ENCODE data around the gene B4GALT5. TPM values are rescaled to one million over a fixed set of nuclear protein-coding genes. Genes with fewer than 3 reads are reported as not detected.
"Not testable (repeated sequence)": the region's sequence is repeated elsewhere in the genome, so short reads cannot be mapped to it uniquely, and the experiment has no call there.

Gene B4GALT5
- total RNA-seq, 2 donors from 2014 or later: 62.1 to 74.9 TPM

GRCh38 chr20:49627329-49627761 lies 86.3 kb downstream of the B4GALT5 start:
- no peak overlapping the region for H3K4me3 Mint-ChIP-seq
- no peaks in the 10 kb centered on the region for H3K36me3 Mint-ChIP-seq
- peaks cover 28 to 30% of the 10 kb centered on the region in 2 donors for H3K4me1 Mint-ChIP-seq (ENCODE audit: low read depth in 2 of 2)
- H3K9me3 Mint-ChIP-seq: no peaks in the 10 kb centered on the region
- H3K27me3 Mint-ChIP-seq: no peaks in the 10 kb centered on the region
- DNase-seq (ENCODE audit: low spot score) (no peak), ATAC-seq (no peak)
- H3K27ac Mint-ChIP-seq: peak overlapping the region in 1 of 2 donors; percentile 70

- not testable (repeated sequence) for ATAC-seq, H3K36me3 Mint-ChIP-seq
- H3K27ac Mint-ChIP-seq: peak overlapping the region in 1 of 2 donors; percentile 59
Measured at GRCh38 chr20:49624988-49625387, 88.7 kb downstream of the B4GALT5 start.

GRCh38 chr20:49624317-49624716 lies 89.4 kb downstream of the B4GALT5 start:
- H3K9me3 Mint-ChIP-seq: peaks cover 5% of the 10 kb centered on the region
- H3K36me3 Mint-ChIP-seq: no peaks in the 10 kb centered on the region
- ATAC-seq: no peak
- no peak for DNase-seq (ENCODE audit: low spot score)
- peak overlapping the region; percentile 30 for H3K4me3 Mint-ChIP-seq
- no peak overlapping the region for H3K27ac Mint-ChIP-seq
- no peaks in the 10 kb centered on the region for H3K27me3 Mint-ChIP-seq
- peaks cover 26 to 30% of the 10 kb centered on the region in 2 donors for H3K4me1 Mint-ChIP-seq (ENCODE audit: low read depth in 2 of 2)

More at GRCh38 chr20:49624988-49625387, 88.7 kb downstream of the B4GALT5 start:
- not testable (repeated sequence) for H3K9me3 Mint-ChIP-seq; H3K27me3 Mint-ChIP-seq; DNase-seq (ENCODE audit: low spot score); H3K4me3 Mint-ChIP-seq
- peaks cover 26 to 30% of the 10 kb centered on the region in 2 donors for H3K4me1 Mint-ChIP-seq (ENCODE audit: low read depth in 2 of 2)

- no peaks in the 10 kb centered on the region for H3K36me3 Mint-ChIP-seq
- DNase-seq (ENCODE audit: low spot score): no peak
- H3K4me1 Mint-ChIP-seq (ENCODE audit: low read depth in 2 of 2): peaks cover 24 to 28% of the 10 kb centered on the region in 2 donors
- H3K27me3 Mint-ChIP-seq: no peaks in the 10 kb centered on the region
- ATAC-seq: no peak
- no peak overlapping the region for H3K27ac Mint-ChIP-seq
- peaks cover 5% of the 10 kb centered on the region for H3K9me3 Mint-ChIP-seq
- H3K4me3 Mint-ChIP-seq: no peak overlapping the region
Measured at GRCh38 chr20:49622243-49622642, 91.4 kb downstream of the B4GALT5 start.

GRCh38 chr20:49620364-49621240 lies 93.1 kb downstream of the B4GALT5 start:
- no peaks in the 10 kb centered on the region for H3K27me3 Mint-ChIP-seq
- peaks cover 5% of the 10 kb centered on the region for H3K9me3 Mint-ChIP-seq
- peaks cover 15 to 21% of the 10 kb centered on the region in 2 donors for H3K4me1 Mint-ChIP-seq (ENCODE audit: low read depth in 2 of 2)
- no peaks in the 10 kb centered on the region for H3K36me3 Mint-ChIP-seq
- no peak overlapping the region for H3K4me3 Mint-ChIP-seq
- H3K27ac Mint-ChIP-seq: no peak overlapping the region
- no peak for DNase-seq (ENCODE audit: low spot score)
- ATAC-seq: peak; percentile 86 to 89

GRCh38 chr20:49619113-49620048 lies 94.3 kb downstream of the B4GALT5 start:
- Mint-ChIP-seq H3K27me3 (no peaks in the 10 kb centered on the region), H3K4me1 (ENCODE audit: low read depth in 2 of 2) (peaks cover 9% of the 10 kb centered on the region in 2 donors), H3K9me3 (peaks cover 5% of the 10 kb centered on the region)

GRCh38 chr20:49618289-49618688 lies 95.4 kb downstream of the B4GALT5 start:
- H3K4me1 Mint-ChIP-seq (ENCODE audit: low read depth in 2 of 2): peaks cover 9% of the 10 kb centered on the region in 2 donors
- H3K27me3 Mint-ChIP-seq: no peaks in the 10 kb centered on the region
- peaks cover 5% of the 10 kb centered on the region for H3K9me3 Mint-ChIP-seq
- DNase-seq (ENCODE audit: low spot score) (no peak), ATAC-seq (no peak)
- H3K36me3 Mint-ChIP-seq: no peaks in the 10 kb centered on the region
- no peak overlapping the region for H3K4me3 Mint-ChIP-seq
- no peak overlapping the region for H3K27ac Mint-ChIP-seq

More at GRCh38 chr20:49619113-49620048, 94.3 kb downstream of the B4GALT5 start:
- Mint-ChIP-seq H3K36me3 (no peaks in the 10 kb centered on the region), H3K4me3 (no peak overlapping the region), H3K27ac (no peak overlapping the region)
- no peak for ATAC-seq
- DNase-seq (ENCODE audit: low spot score): no peak

- not testable (repeated sequence) for H3K27me3 Mint-ChIP-seq; DNase-seq (ENCODE audit: low spot score)
Measured at GRCh38 chr20:49617394-49617793, 96.3 kb downstream of the B4GALT5 start.

GRCh38 chr20:49616154-49617007 lies 97.3 kb downstream of the B4GALT5 start:
- no peaks in the 10 kb centered on the region for H3K9me3 Mint-ChIP-seq
- ATAC-seq (no peak), DNase-seq (ENCODE audit: low spot score) (no peak)
- H3K27me3 Mint-ChIP-seq: no peaks in the 10 kb centered on the region
- H3K4me1 Mint-ChIP-seq (ENCODE audit: low read depth in 2 of 2): peaks cover 2 to 5% of the 10 kb centered on the region in 2 donors
- H3K36me3 Mint-ChIP-seq: no peaks in the 10 kb centered on the region
- H3K4me3 Mint-ChIP-seq: no peak overlapping the region
- no peak overlapping the region for H3K27ac Mint-ChIP-seq

More at GRCh38 chr20:49617394-49617793, 96.3 kb downstream of the B4GALT5 start:
- not testable (repeated sequence) for ATAC-seq; H3K9me3 Mint-ChIP-seq; H3K36me3 Mint-ChIP-seq; H3K4me3 Mint-ChIP-seq; H3K4me1 Mint-ChIP-seq (ENCODE audit: low read depth in 2 of 2); H3K27ac Mint-ChIP-seq

- no peak overlapping the region for H3K4me3 Mint-ChIP-seq
- no peak overlapping the region for H3K27ac Mint-ChIP-seq
- no peaks in the 10 kb centered on the region for H3K27me3 Mint-ChIP-seq
- H3K4me1 Mint-ChIP-seq (ENCODE audit: low read depth in 2 of 2): peaks cover 4 to 8% of the 10 kb centered on the region in 2 donors
- no peaks in the 10 kb centered on the region for H3K36me3 Mint-ChIP-seq
- H3K9me3 Mint-ChIP-seq: no peaks in the 10 kb centered on the region
- ATAC-seq (no peak), DNase-seq (ENCODE audit: low spot score) (no peak)
Measured at GRCh38 chr20:49615401-49616153, 98.1 kb downstream of the B4GALT5 start.

GRCh38 chr20:49615051-49615400 lies 98.7 kb downstream of the B4GALT5 start:
- not testable (repeated sequence) for H3K4me1 Mint-ChIP-seq (ENCODE audit: low read depth in 2 of 2); H3K9me3 Mint-ChIP-seq; H3K27ac Mint-ChIP-seq; H3K4me3 Mint-ChIP-seq; DNase-seq (ENCODE audit: low spot score); ATAC-seq; H3K36me3 Mint-ChIP-seq; H3K27me3 Mint-ChIP-seq

GRCh38 chr20:49614338-49615050 lies 99.2 kb downstream of the B4GALT5 start:
- H3K4me1 Mint-ChIP-seq (ENCODE audit: low read depth in 2 of 2): peaks cover 6 to 10% of the 10 kb centered on the region in 2 donors
- peak overlapping the region in 1 of 2 donors; percentile 65 for H3K27ac Mint-ChIP-seq
- no peak overlapping the region for H3K4me3 Mint-ChIP-seq
- no peak for ATAC-seq
- H3K36me3 Mint-ChIP-seq: no peaks in the 10 kb centered on the region
- H3K9me3 Mint-ChIP-seq: no peaks in the 10 kb centered on the region
- DNase-seq (ENCODE audit: low spot score): no peak
- H3K27me3 Mint-ChIP-seq: no peaks in the 10 kb centered on the region

Data from natural killer cell treated with Interleukin-12 subunit alpha and Interleukin-12 subunit beta and Interleukin-15 and Interleukin-18, amount 100 ng/mL, for 72 hours (primary cell).